ENCODE measurements around the gene ELOVL6.
"Not testable (repeated sequence)": the region's sequence is repeated elsewhere in the genome, so short reads cannot be mapped to it uniquely, and the experiment has no call there.

Gene ELOVL6

GRCh38 chr4:110196871-110197528, 1.4 kb downstream of the ELOVL6 start:
- DNase-seq (ENCODE audit: low read depth in 1 of 2, low spot score in 1 of 2) = peak; percentile 21 to 45

- peak; percentile 16 to 21 for DNase-seq (ENCODE audit: low read depth in 1 of 2, low spot score in 1 of 2)
Measured at GRCh38 chr4:110196206-110196870, 2.1 kb downstream of the ELOVL6 start.

GRCh38 chr4:110195561-110196205, 2.7 kb downstream of the ELOVL6 start:
- DNase-seq (ENCODE audit: low read depth in 1 of 2, low spot score in 1 of 2) = peak in 1 of 2 donors; percentile 2

- DNase-seq (ENCODE audit: low read depth in 1 of 2, low spot score in 1 of 2) = peak; percentile 21 to 72
Measured at GRCh38 chr4:110193822-110194761, 4.3 kb downstream of the ELOVL6 start.

- DNase-seq (ENCODE audit: low read depth in 1 of 2, low spot score in 1 of 2) = not testable (repeated sequence)
Measured at GRCh38 chr4:110193287-110193686, 5.1 kb downstream of the ELOVL6 start.

GRCh38 chr4:110190249-110190648, 8.2 kb downstream of the ELOVL6 start:
- DNase-seq (ENCODE audit: low read depth in 1 of 2, low spot score in 1 of 2) = no peak

GRCh38 chr4:110188113-110188512, 10.3 kb downstream of the ELOVL6 start:
- DNase-seq (ENCODE audit: low read depth in 1 of 2, low spot score in 1 of 2) = no peak

- DNase-seq (ENCODE audit: low read depth in 1 of 2, low spot score in 1 of 2) = no peak
Measured at GRCh38 chr4:110184791-110185155, 13.6 kb downstream of the ELOVL6 start.

- DNase-seq (ENCODE audit: low read depth in 1 of 2, low spot score in 1 of 2) = no peak
Measured at GRCh38 chr4:110184140-110184790, 14.2 kb downstream of the ELOVL6 start.

- no peak for DNase-seq (ENCODE audit: low read depth in 1 of 2, low spot score in 1 of 2)
Measured at GRCh38 chr4:110183643-110184042, 14.8 kb downstream of the ELOVL6 start.

- no peak for DNase-seq (ENCODE audit: low read depth in 1 of 2, low spot score in 1 of 2)
Measured at GRCh38 chr4:110183058-110183457, 15.4 kb downstream of the ELOVL6 start.

- DNase-seq (ENCODE audit: low read depth in 1 of 2, low spot score in 1 of 2) = no peak
Measured at GRCh38 chr4:110181890-110182289, 16.5 kb downstream of the ELOVL6 start.

GRCh38 chr4:110175634-110176033, 22.8 kb downstream of the ELOVL6 start:
- no peak for DNase-seq (ENCODE audit: low read depth in 1 of 2, low spot score in 1 of 2)

- no peak for DNase-seq (ENCODE audit: low read depth in 1 of 2, low spot score in 1 of 2)
Measured at GRCh38 chr4:110172972-110173371, 25.4 kb downstream of the ELOVL6 start.

GRCh38 chr4:110171971-110172370, 26.4 kb downstream of the ELOVL6 start:
- no peak for DNase-seq (ENCODE audit: low read depth in 1 of 2, low spot score in 1 of 2)

- DNase-seq (ENCODE audit: low read depth in 1 of 2, low spot score in 1 of 2) = no peak
Measured at GRCh38 chr4:110170861-110171260, 27.6 kb downstream of the ELOVL6 start.

- DNase-seq (ENCODE audit: low read depth in 1 of 2, low spot score in 1 of 2) = peak; percentile 30 to 61
Measured at GRCh38 chr4:110165382-110166286, 32.8 kb downstream of the ELOVL6 start.

GRCh38 chr4:110164856-110165255, 33.6 kb downstream of the ELOVL6 start:
- no peak for DNase-seq (ENCODE audit: low read depth in 1 of 2, low spot score in 1 of 2)

- no peak for DNase-seq (ENCODE audit: low read depth in 1 of 2, low spot score in 1 of 2)
Measured at GRCh38 chr4:110164251-110164650, 34.2 kb downstream of the ELOVL6 start.
